Gastroesophageal sphincter (tissue), 3 donors: ENCODE measurements around the gene C10orf71.

Experiments
- POLR2A ChIP-seq, 2 donors: fragments of 450-650 bp; IDR thresholded peaks; one replicate each; pipeline ENCODE4 v1.6.1; 2017; ENCODE audit warnings: antibody characterized with exemption in 2 of 2, mild to moderate bottlenecking in 2 of 2, moderate library complexity in 1 of 2
- POLR2AphosphoS5 ChIP-seq: sonication (generic); formaldehyde crosslinking; IDR thresholded peaks from one replicate; pipeline ENCODE4 v1.6.1; 2017; ENCODE audit warnings: antibody characterized with exemption
- TF ChIP-seq, protein P1 (sequence below), 4 experiments: fragments of 200-600 bp in 2 of 4; fragments of 450-650 bp in 2 of 4; sonication (generic) in 1 of 4; IDR thresholded peaks; one replicate each; pipeline ENCODE4 v1.5.1; 2017 to 2019; ENCODE audit warnings: antibody characterized with exemption in 4 of 4, mild to moderate bottlenecking in 2 of 4, moderate library complexity in 2 of 4

DNA sequence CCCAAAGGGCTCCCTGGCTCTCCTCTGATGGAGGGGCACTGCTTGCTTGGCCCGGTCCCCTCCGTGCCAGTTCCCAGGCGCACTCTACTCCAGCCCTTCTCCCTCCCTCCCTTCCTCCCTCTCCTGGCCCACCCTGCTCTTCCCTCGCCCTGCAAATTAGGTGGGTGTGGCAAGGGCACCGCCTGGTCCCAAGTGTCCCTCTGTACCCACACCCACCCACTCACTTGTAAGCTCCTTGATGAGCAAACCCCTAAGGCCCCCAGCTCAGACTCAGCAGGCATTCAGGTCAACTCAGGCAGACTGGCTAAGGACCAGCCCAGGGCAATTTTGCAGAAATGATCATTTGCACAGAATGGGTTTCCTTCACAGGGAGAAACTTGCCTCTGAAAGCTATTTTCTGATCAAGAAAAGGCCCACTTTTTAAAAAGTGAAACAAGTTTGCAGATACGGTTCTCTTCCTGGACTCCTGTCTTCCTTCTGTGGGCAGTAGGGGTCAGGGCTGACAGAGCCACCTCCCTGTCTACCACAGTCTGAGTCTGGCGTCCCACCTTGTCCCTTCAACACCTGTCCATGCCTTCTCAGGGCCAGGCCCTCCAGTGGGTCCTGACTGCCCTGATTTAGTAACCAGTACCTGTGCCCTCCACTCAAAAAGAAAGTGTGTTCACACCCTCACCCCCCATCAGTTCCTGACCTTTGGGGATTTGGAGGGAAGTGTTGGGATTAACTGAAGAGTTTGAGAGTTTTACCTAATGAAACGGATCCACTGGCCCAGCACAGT is 28.3 kb downstream of the C10orf71 start:
- TF ChIP-seq POLR2AphosphoS5 (no peak), POLR2A (IDR thresholded peaks at IDR 0.05) (no peak)
- TF ChIP-seq, protein P1, sequence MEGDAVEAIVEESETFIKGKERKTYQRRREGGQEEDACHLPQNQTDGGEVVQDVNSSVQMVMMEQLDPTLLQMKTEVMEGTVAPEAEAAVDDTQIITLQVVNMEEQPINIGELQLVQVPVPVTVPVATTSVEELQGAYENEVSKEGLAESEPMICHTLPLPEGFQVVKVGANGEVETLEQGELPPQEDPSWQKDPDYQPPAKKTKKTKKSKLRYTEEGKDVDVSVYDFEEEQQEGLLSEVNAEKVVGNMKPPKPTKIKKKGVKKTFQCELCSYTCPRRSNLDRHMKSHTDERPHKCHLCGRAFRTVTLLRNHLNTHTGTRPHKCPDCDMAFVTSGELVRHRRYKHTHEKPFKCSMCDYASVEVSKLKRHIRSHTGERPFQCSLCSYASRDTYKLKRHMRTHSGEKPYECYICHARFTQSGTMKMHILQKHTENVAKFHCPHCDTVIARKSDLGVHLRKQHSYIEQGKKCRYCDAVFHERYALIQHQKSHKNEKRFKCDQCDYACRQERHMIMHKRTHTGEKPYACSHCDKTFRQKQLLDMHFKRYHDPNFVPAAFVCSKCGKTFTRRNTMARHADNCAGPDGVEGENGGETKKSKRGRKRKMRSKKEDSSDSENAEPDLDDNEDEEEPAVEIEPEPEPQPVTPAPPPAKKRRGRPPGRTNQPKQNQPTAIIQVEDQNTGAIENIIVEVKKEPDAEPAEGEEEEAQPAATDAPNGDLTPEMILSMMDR (IDR thresholded peaks at IDR 0.05): no peak
